Measurements from ENCODE around the gene RMDN2.
A peak's percentile ranks its signal among the peaks of the same experiment; 100 is the strongest.

Gene RMDN2

DNA sequence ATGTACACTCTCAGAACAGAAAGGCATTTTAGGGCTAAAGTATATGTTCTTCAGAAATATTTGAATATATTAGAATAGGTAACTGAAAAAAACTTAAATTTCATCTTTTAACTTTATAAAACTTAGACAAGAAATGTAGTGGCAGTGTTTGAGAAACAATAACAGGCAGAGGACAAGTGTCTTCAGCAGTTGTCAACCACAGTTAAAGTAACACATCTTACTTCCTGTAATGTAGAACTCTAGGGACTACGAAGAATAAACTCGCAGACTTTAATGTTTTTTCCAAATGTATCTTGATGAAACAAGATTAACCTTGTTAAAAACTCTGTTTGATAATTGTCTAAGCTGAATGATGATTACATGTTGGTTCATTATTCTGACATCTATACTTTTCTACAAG lies 50.7 kb downstream of the RMDN2 start:
- H3K27ac ChIP-seq (ENCODE audit: low read length): no peak overlapping the region
- no peaks in the 10 kb centered on the region for H3K9me3 ChIP-seq (ENCODE audit: insufficient read depth, low read length)
- no peak overlapping the region for H3K4me2 ChIP-seq (ENCODE audit: low read length)
- H3K36me3 ChIP-seq (replicated peaks; ENCODE audit: low read depth, low read length): no peaks in the 10 kb centered on the region
- TF ChIP-seq EZH2phosphoT487 (IDR thresholded peaks at IDR 0.05; ENCODE audit: low read depth) (no peak), CTCF (IDR thresholded peaks at IDR 0.05; ENCODE audit: low read depth, low read length) (no peak)
- no peak overlapping the region for H2AFZ ChIP-seq (ENCODE audit: low read depth, low read length)
- no peak overlapping the region for H3K4me3 ChIP-seq (ENCODE audit: low read length)
- no peaks in the 10 kb centered on the region for H4K20me1 ChIP-seq (ENCODE audit: insufficient read depth, low read length)
- H3K4me1 ChIP-seq (ENCODE audit: low read length): no peaks in the 10 kb centered on the region
- no peak overlapping the region for H3K9ac ChIP-seq (ENCODE audit: low read length)
- H3K27me3 ChIP-seq (ENCODE audit: low read depth, low read length): no peaks in the 10 kb centered on the region; the same call in 1 of the 2 replicates
- H3K79me2 ChIP-seq (ENCODE audit: low read length): no peaks in the 10 kb centered on the region

GRCh38 chr2:37976411-37976810 lies 51.3 kb downstream of the RMDN2 start:
- Histone ChIP-seq H3K4me2 (ENCODE audit: low read length) (no peak overlapping the region), H3K79me2 (ENCODE audit: low read length) (no peaks in the 10 kb centered on the region), H3K4me1 (ENCODE audit: low read length) (no peaks in the 10 kb centered on the region), H2AFZ (ENCODE audit: low read depth, low read length) (no peak overlapping the region), H3K36me3 (replicated peaks; ENCODE audit: low read depth, low read length) (no peaks in the 10 kb centered on the region), H3K9ac (ENCODE audit: low read length) (no peak overlapping the region), H3K9me3 (ENCODE audit: insufficient read depth, low read length) (no peaks in the 10 kb centered on the region), H3K27ac (ENCODE audit: low read length) (no peak overlapping the region), H3K27me3 (ENCODE audit: low read depth, low read length) (no peaks in the 10 kb centered on the region; the same call in 1 of the 2 replicates), H4K20me1 (ENCODE audit: insufficient read depth, low read length) (no peaks in the 10 kb centered on the region), H3K4me3 (ENCODE audit: low read length) (no peak overlapping the region)
- TF ChIP-seq EZH2phosphoT487 (IDR thresholded peaks at IDR 0.05; ENCODE audit: low read depth) (no peak), CTCF (IDR thresholded peaks at IDR 0.05; ENCODE audit: low read depth, low read length) (no peak)

DNA sequence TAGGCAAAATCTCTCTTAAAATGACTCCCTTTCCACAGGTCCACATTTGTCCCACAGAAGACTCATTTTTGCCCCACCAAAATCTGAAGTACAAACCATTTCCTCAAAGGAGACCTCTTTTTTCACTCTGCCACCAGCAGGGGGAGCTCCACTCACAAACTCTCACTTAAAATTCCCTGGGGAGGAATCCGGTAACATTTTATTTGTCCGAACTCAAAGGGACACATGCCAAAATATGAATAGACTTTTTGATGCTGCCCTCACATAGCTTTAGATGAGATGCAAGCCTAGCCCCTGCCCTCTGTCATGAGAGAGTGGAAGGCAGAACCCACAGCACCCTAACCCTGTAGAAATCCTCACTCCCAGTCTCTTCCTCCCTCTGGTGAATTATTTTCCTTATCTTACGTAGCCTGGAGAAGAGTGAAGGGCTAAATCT lies 57.1 kb downstream of the RMDN2 start:
- peak overlapping the region; percentile 70 for H3K4me3 ChIP-seq (ENCODE audit: low read length)
- H3K4me2 ChIP-seq (ENCODE audit: low read length): peak overlapping the region; percentile 87
- peak overlapping the region; percentile 52; the same call in 1 of the 2 replicates for H2AFZ ChIP-seq (ENCODE audit: low read depth, low read length)
- H3K4me1 ChIP-seq (ENCODE audit: low read length): peaks cover 5% of the 10 kb centered on the region; the same call in 1 of the 2 replicates
- H4K20me1 ChIP-seq (ENCODE audit: insufficient read depth, low read length): no peaks in the 10 kb centered on the region
- no peaks in the 10 kb centered on the region for H3K9me3 ChIP-seq (ENCODE audit: insufficient read depth, low read length)
- no peaks in the 10 kb centered on the region for H3K36me3 ChIP-seq (replicated peaks; ENCODE audit: low read depth, low read length)
- no peaks in the 10 kb centered on the region for H3K27me3 ChIP-seq (ENCODE audit: low read depth, low read length)
- H3K27ac ChIP-seq (ENCODE audit: low read length): no peak overlapping the region
- peak overlapping the region; percentile 38 for H3K9ac ChIP-seq (ENCODE audit: low read length)
- TF ChIP-seq CTCF (IDR thresholded peaks at IDR 0.05; ENCODE audit: low read depth, low read length) (peak; percentile 93), EZH2phosphoT487 (IDR thresholded peaks at IDR 0.05; ENCODE audit: low read depth) (no peak)
- no peaks in the 10 kb centered on the region for H3K79me2 ChIP-seq (ENCODE audit: low read length)

GRCh38 chr2:37982847-37983246 lies 57.8 kb downstream of the RMDN2 start:
- peak overlapping the region; percentile 65; the same call in 1 of the 2 replicates for H2AFZ ChIP-seq (ENCODE audit: low read depth, low read length)
- no peak for TF ChIP-seq EZH2phosphoT487 (IDR thresholded peaks at IDR 0.05; ENCODE audit: low read depth)
- TF ChIP-seq CTCF (IDR thresholded peaks at IDR 0.05; ENCODE audit: low read depth, low read length): no peak
- no peaks in the 10 kb centered on the region for H4K20me1 ChIP-seq (ENCODE audit: insufficient read depth, low read length)
- H3K36me3 ChIP-seq (replicated peaks; ENCODE audit: low read depth, low read length): no peaks in the 10 kb centered on the region
- no peaks in the 10 kb centered on the region for H3K9me3 ChIP-seq (ENCODE audit: insufficient read depth, low read length)
- H3K4me1 ChIP-seq (ENCODE audit: low read length): peaks cover 5% of the 10 kb centered on the region; the same call in 1 of the 2 replicates
- no peaks in the 10 kb centered on the region for H3K79me2 ChIP-seq (ENCODE audit: low read length)
- no peak overlapping the region for H3K27ac ChIP-seq (ENCODE audit: low read length)
- H3K4me2 ChIP-seq (ENCODE audit: low read length): peak overlapping the region; percentile 87
- H3K4me3 ChIP-seq (ENCODE audit: low read length): no peak overlapping the region
- no peaks in the 10 kb centered on the region for H3K27me3 ChIP-seq (ENCODE audit: low read depth, low read length)
- no peak overlapping the region for H3K9ac ChIP-seq (ENCODE audit: low read length)

Measured in OCI-LY3 (cell line).